Endothelial cell of umbilical vein (primary cell): ENCODE results near the gene DIP2C. TPM values are rescaled to one million over a fixed set of nuclear protein-coding genes. Genes with fewer than 3 reads are reported as not detected.

Experiments used
- BruUV-seq: library from RNA; stranded (reverse); fragments of 400-500 nt; replicated peaks from 2 replicates; lab custom pipeline; 2021; lab: Mats Ljungman, UMichigan
- CTCF ChIA-PET: fragments of 300-600, 350-600 bp; sonication (Branson Sonifier 250); formaldehyde crosslinking; loops from one replicate; lab custom pipeline; 2021; ENCODE audit warnings: antibody characterized with exemption, inconsistent platforms; lab: Charles Lee
- POLR2A ChIA-PET: fragments of 300-600, 350-600 bp; sonication (Branson Sonifier 250); formaldehyde crosslinking; loops from one replicate; lab custom pipeline; 2021; ENCODE audit warnings: antibody characterized with exemption, inconsistent platforms; lab: Charles Lee
- DNase-seq: peaks from one replicate; pipeline ENCODE4 v3.0.0-alpha.2; 2011; ENCODE audit warnings: low read depth, low spot score
- FAIRE-seq: peaks from 2 replicates; lab custom pipeline; 2011; peaks lifted over from hg19 to GRCh38; lab: Jason Lieb, UNC
- H2AFZ ChIP-seq: 2 replicates; pipeline ENCODE4 v1.6.0; 2012; ENCODE audit warnings: low read depth, low read length, control low read depth, inconsistent platforms
- H3K27ac ChIP-seq: 2 replicates; pipeline ENCODE4 v1.5.1; 2011; ENCODE audit warnings: low read depth, mild to moderate bottlenecking, control low read depth, low read length, moderate library complexity; ENCODE audit not compliant: insufficient read depth
- H3K27me3 ChIP-seq, 2 experiments: 2 replicates each; pipeline versions ENCODE4 v1.6.0 to v1.6.1; 2011; ENCODE audit warnings: low read length in 2 of 2, mixed read lengths in 1 of 2; ENCODE audit not compliant: control insufficient read depth in 2 of 2, insufficient read depth in 2 of 2
- H3K36me3 ChIP-seq, 2 experiments: 2 replicates in 1 of 2; 3 replicates in 1 of 2; pipeline ENCODE4 v1.5.1; 2011; ENCODE audit warnings: low read length in 2 of 2, mild to moderate bottlenecking in 1 of 2, moderate library complexity in 1 of 2; ENCODE audit not compliant: control insufficient read depth in 2 of 2, insufficient read depth in 2 of 2; ENCODE audit errors: extremely low read depth in 1 of 2
- H3K4me1 ChIP-seq: 3 replicates; pipeline ENCODE4 v1.5.1; 2011; ENCODE audit warnings: mild to moderate bottlenecking, low read length; ENCODE audit not compliant: control insufficient read depth, insufficient read depth; ENCODE audit errors: extremely low read depth
- H3K4me2 ChIP-seq: 2 replicates; pipeline ENCODE4 v1.6.1; 2011; ENCODE audit warnings: low read length, control low read depth, mixed read lengths; ENCODE audit not compliant: insufficient read depth
- H3K4me3 ChIP-seq, 3 experiments: fragments of 200-600 bp in 1 of 3; sonication (generic), shearing (Covaris generic) in 1 of 3; replicated peaks in 1 of 3; 2 replicates each; pipeline ENCODE4 v1.5.1; 2011 to 2016; ENCODE audit warnings: control low read depth in 3 of 3, low read length in 3 of 3, mild to moderate bottlenecking in 2 of 3, inconsistent platforms in 1 of 3, low read depth in 1 of 3, moderate library complexity in 1 of 3; ENCODE audit not compliant: insufficient read depth in 1 of 3
- H3K79me2 ChIP-seq: 2 replicates; pipeline ENCODE4 v1.6.0; 2012; ENCODE audit warnings: low read length, inconsistent platforms; ENCODE audit not compliant: control insufficient read depth, insufficient read depth
- H3K9ac ChIP-seq: replicated peaks from 2 replicates; pipeline ENCODE3; 2011; ENCODE audit warnings: low read length, control low read depth; ENCODE audit not compliant: insufficient read depth; ENCODE audit errors: extremely low read depth
- H3K9me1 ChIP-seq: replicated peaks from 3 replicates; pipeline ENCODE4 v1.6.0; 2011; ENCODE audit warnings: mild to moderate bottlenecking, low read length; ENCODE audit not compliant: control insufficient read depth, insufficient read depth; ENCODE audit errors: extremely low read depth
- H3K9me3 ChIP-seq: replicated peaks from 2 replicates; pipeline ENCODE4 v1.5.1; 2012; ENCODE audit warnings: low read length, inconsistent platforms; ENCODE audit not compliant: control insufficient read depth, insufficient read depth
- H4K20me1 ChIP-seq: replicated peaks from 2 replicates; pipeline ENCODE3; 2011; ENCODE audit warnings: mild to moderate bottlenecking, low read length; ENCODE audit not compliant: control insufficient read depth, insufficient read depth; ENCODE audit errors: extremely low read depth
- EZH2 ChIP-seq: IDR thresholded peaks from 2 replicates; pipeline ENCODE4 v1.6.1; 2012; ENCODE audit warnings: borderline replicate concordance, low read depth, mild to moderate bottlenecking, moderate library complexity, low read length, inconsistent platforms; ENCODE audit not compliant: severe bottlenecking
- FOS ChIP-seq: IDR thresholded peaks from 2 replicates; pipeline ENCODE4 v1.6.1; 2011; ENCODE audit warnings: mild to moderate bottlenecking, low read length, moderate library complexity, borderline replicate concordance; ENCODE audit not compliant: insufficient read depth
- GATA2 ChIP-seq: IDR thresholded peaks from 2 replicates; pipeline ENCODE4 v1.7.0; 2011; ENCODE audit warnings: low read depth, mild to moderate bottlenecking, moderate library complexity, mixed read lengths, low read length; ENCODE audit not compliant: insufficient read length, insufficient read depth
- JUN ChIP-seq: IDR thresholded peaks from 2 replicates; pipeline ENCODE4 v1.6.1; 2011; ENCODE audit warnings: borderline replicate concordance, low read depth; ENCODE audit not compliant: insufficient read length, insufficient read depth
- MYC ChIP-seq: IDR thresholded peaks from one replicate; pipeline ENCODE4 v1.6.1; 2011; ENCODE audit warnings: mild to moderate bottlenecking, low read depth, low read length
- POLR2A ChIP-seq: IDR thresholded peaks from 2 replicates; pipeline ENCODE4 v1.6.1; 2012; ENCODE audit warnings: low read depth, mild to moderate bottlenecking, control low read depth, low read length
- POLR2AphosphoS5 ChIP-seq: IDR thresholded peaks from 2 replicates; pipeline ENCODE4 v1.6.1; 2012; ENCODE audit warnings: low read depth, mild to moderate bottlenecking, control low read depth, low read length, moderate library complexity; ENCODE audit not compliant: insufficient read depth
- dilution Hi-C: fragments of 300-500 bp; cut with MboI; formaldehyde crosslinking; loops from one replicate; pipeline ENCODE4 v1.15.0; 2019; ENCODE audit warnings: low sequenced_read_pairs; ENCODE audit not compliant: extremely low pct_ligation_motif_present
- intact Hi-C: fragments of 100-400 bp; cut with micrococcal nuclease; formaldehyde crosslinking; loops from one replicate; pipeline ENCODE4 v1.10.0; 2022
- polyA plus RNA-seq, 4 experiments: library from polyadenylated mRNA; depleted of rRNA in 3 of 4; stranded (reverse) in 3 of 4; unstranded in 1 of 4; fragments of >200 nt; gene quantifications; 2 replicates each; pipeline versions ENCODE4 v1.2.1 to v1.2.3, GENCODE V29; 2011 to 2012; ENCODE audit warnings: missing spikeins in 1 of 4
- total RNA-seq: library from RNA; stranded (reverse); gene quantifications from 2 replicates; pipeline ENCODE4 v1.2.3, GENCODE V29; 2021
- TF ChIP-seq, protein P1 (sequence below), 2 donors: IDR thresholded peaks; 1 replicate in 1 of 2; 2 replicates in 1 of 2; pipeline ENCODE4 v1.5.1; 2011; ENCODE audit warnings: low read length in 2 of 2, mild to moderate bottlenecking in 2 of 2, moderate library complexity in 2 of 2, control low read depth in 1 of 2, inconsistent platforms in 1 of 2, low read depth in 1 of 2; ENCODE audit not compliant: insufficient read depth in 1 of 2; ENCODE audit errors: extremely low read depth in 1 of 2
- TF ChIP-seq, protein P2 (sequence below): IDR thresholded peaks from 2 replicates; pipeline ENCODE4 v1.6.1; 2011; ENCODE audit not compliant: insufficient read depth, insufficient read length

DIP2C gene
- total and polyA plus RNA-seq, 2 donors (not counting 3 experiments of a cell fraction or from before 2014, with no cell fraction given), result 3.6 to 10.7 TPM

DNA sequence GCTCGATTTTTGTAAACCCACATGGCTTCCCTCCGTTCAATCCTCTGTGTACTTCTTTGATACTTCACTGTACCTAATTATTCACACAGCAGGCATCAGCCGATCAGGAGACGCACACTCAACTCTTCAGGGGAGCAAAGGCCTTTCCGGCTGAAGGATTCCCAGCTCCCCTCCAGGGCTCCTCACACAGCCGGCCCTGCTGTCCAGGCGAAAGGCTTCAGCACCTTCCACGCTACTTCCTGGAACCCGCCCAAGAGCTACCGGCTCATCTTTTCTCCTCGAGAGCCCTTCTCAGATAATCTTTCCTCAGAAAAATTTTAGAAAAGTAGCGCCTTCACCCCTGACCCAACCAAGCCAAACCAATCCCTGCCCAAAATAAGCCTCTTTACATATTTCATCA, 283.8 kb downstream of the DIP2C start:
- TF ChIP-seq, protein P1, sequence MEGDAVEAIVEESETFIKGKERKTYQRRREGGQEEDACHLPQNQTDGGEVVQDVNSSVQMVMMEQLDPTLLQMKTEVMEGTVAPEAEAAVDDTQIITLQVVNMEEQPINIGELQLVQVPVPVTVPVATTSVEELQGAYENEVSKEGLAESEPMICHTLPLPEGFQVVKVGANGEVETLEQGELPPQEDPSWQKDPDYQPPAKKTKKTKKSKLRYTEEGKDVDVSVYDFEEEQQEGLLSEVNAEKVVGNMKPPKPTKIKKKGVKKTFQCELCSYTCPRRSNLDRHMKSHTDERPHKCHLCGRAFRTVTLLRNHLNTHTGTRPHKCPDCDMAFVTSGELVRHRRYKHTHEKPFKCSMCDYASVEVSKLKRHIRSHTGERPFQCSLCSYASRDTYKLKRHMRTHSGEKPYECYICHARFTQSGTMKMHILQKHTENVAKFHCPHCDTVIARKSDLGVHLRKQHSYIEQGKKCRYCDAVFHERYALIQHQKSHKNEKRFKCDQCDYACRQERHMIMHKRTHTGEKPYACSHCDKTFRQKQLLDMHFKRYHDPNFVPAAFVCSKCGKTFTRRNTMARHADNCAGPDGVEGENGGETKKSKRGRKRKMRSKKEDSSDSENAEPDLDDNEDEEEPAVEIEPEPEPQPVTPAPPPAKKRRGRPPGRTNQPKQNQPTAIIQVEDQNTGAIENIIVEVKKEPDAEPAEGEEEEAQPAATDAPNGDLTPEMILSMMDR (IDR thresholded peaks at IDR 0.05; ENCODE audit: extremely low read depth in 1 of 2, insufficient read depth in 1 of 2, low read depth in 1 of 2, low read length in 2 of 2), result no peak
- TF ChIP-seq POLR2A (no peak), POLR2AphosphoS5 (no peak)
- Histone ChIP-seq H3K9ac (no peak overlapping the region), H3K36me3 (no peaks in the 10 kb centered on the region), H2AFZ (no peak overlapping the region), H3K27ac (no peak overlapping the region), H3K4me1 (no peaks in the 10 kb centered on the region), H3K9me1 (no peaks in the 10 kb centered on the region), H3K4me3 (no peak overlapping the region), H3K27me3 (no peaks in the 10 kb centered on the region), H3K4me2 (no peak overlapping the region), H3K79me2 (no peaks in the 10 kb centered on the region), H4K20me1 (no peaks in the 10 kb centered on the region), H3K9me3 (no peaks in the 10 kb centered on the region)
- FAIRE-seq (no peak), DNase-seq (no peak)
- dilution Hi-C loops, result no loop called here
- CTCF ChIA-PET, result no interaction called here
- POLR2A ChIA-PET, result no interaction called here
- no TSS peak for BruUV-seq
- intact Hi-C loops, result no loop called here

DNA sequence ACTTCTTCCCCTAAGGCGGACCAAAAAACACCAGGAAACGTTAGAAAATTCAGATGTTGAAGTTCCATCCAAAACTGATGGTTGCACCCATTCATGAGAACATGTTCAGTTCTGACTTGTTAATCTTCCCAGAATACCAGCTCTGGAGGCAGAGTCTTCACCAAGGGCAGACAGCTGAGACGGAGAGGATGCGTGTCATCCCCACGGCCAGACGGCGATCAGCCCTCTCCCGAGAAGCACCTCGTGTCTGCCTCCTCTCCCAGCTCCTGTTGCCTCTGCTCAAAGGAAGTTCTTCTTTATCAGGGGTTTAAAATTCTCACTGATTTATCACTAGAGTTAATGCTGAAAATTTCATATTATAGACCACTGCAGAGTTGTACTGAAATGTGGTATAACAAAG, 284.5 kb downstream of the DIP2C start:
- intact Hi-C loops (no loop called here), dilution Hi-C loops (no loop called here)
- FAIRE-seq (no peak), DNase-seq (no peak)
- H4K20me1 ChIP-seq, result no peaks in the 10 kb centered on the region
- H3K9me1 ChIP-seq, result no peaks in the 10 kb centered on the region
- no peak overlapping the region for H3K27ac ChIP-seq
- no peak overlapping the region for H3K4me3 ChIP-seq
- no peak overlapping the region for H2AFZ ChIP-seq
- ChIA-PET CTCF (no interaction called here), POLR2A (no interaction called here)
- H3K4me1 ChIP-seq, result no peaks in the 10 kb centered on the region
- no peak for TF ChIP-seq JUN
- TF ChIP-seq, protein P2, sequence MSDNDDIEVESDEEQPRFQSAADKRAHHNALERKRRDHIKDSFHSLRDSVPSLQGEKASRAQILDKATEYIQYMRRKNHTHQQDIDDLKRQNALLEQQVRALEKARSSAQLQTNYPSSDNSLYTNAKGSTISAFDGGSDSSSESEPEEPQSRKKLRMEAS, result no peak
- TF ChIP-seq EZH2, result no peak
- no peak for TF ChIP-seq MYC
- TF ChIP-seq FOS, result no peak
- TF ChIP-seq, protein P1 (IDR thresholded peaks at IDR 0.05; ENCODE audit: extremely low read depth in 1 of 2, insufficient read depth in 1 of 2, low read depth in 1 of 2, low read length in 2 of 2), result no peak
- TF ChIP-seq GATA2, result no peak
- no peak for TF ChIP-seq POLR2AphosphoS5
- TF ChIP-seq POLR2A, result no peak
- H3K9ac ChIP-seq, result no peak overlapping the region
- H3K79me2 ChIP-seq, result no peaks in the 10 kb centered on the region
- no peaks in the 10 kb centered on the region for H3K9me3 ChIP-seq
- H3K27me3 ChIP-seq, result no peaks in the 10 kb centered on the region
- no peaks in the 10 kb centered on the region for H3K36me3 ChIP-seq
- no peak overlapping the region for H3K4me2 ChIP-seq
- BruUV-seq, result no TSS peak
